Measurements from ENCODE around the gene PLN.

PLN gene

GRCh38 chr6:118548136-118548535, at the start of gene PLN:
TSS of gene PLN (plus strand) at chr6:118548296. CDS start at chr6:118558922, 10,626 bp downstream.
- DNase-seq (ENCODE audit: low read depth) = no peak
- TF ChIP-seq CTCF (IDR thresholded peaks at IDR 0.05; ENCODE audit: insufficient read depth, low read depth, low read length, missing control alignments) = no peak
- H3K4me3 ChIP-seq (ENCODE audit: low read length) = no peak within 1 kb of the TSS

- no peak for TF ChIP-seq CTCF (IDR thresholded peaks at IDR 0.05; ENCODE audit: insufficient read depth, low read depth, low read length, missing control alignments)
- DNase-seq (ENCODE audit: low read depth) = no peak
- H3K4me3 ChIP-seq (ENCODE audit: low read length) = no peak overlapping the region
These were observed 47.7 kb upstream of the PLN start for GRCh38 chr6:118500130-118501015.

GRCh38 chr6:118501099-118501498, 47.0 kb upstream of the PLN start:
- no peak for TF ChIP-seq CTCF (IDR thresholded peaks at IDR 0.05; ENCODE audit: insufficient read depth, low read depth, low read length, missing control alignments)
- H3K4me3 ChIP-seq (ENCODE audit: low read length) = no peak overlapping the region
- no peak for DNase-seq (ENCODE audit: low read depth)

GRCh38 chr6:118501765-118502164, 46.3 kb upstream of the PLN start:
- H3K4me3 ChIP-seq (ENCODE audit: low read length) = no peak overlapping the region
- no peak for DNase-seq (ENCODE audit: low read depth)
- no peak for TF ChIP-seq CTCF (IDR thresholded peaks at IDR 0.05; ENCODE audit: insufficient read depth, low read depth, low read length, missing control alignments)

- no peak for TF ChIP-seq CTCF (IDR thresholded peaks at IDR 0.05; ENCODE audit: insufficient read depth, low read depth, low read length, missing control alignments)
- no peak overlapping the region for H3K4me3 ChIP-seq (ENCODE audit: low read length)
- no peak for DNase-seq (ENCODE audit: low read depth)
These were observed 45.9 kb upstream of the PLN start for GRCh38 chr6:118502169-118502568.

GRCh38 chr6:118504611-118505010, 43.5 kb upstream of the PLN start:
- TF ChIP-seq CTCF (IDR thresholded peaks at IDR 0.05; ENCODE audit: insufficient read depth, low read depth, low read length, missing control alignments) = no peak
- no peak overlapping the region for H3K4me3 ChIP-seq (ENCODE audit: low read length)
- no peak for DNase-seq (ENCODE audit: low read depth)

GRCh38 chr6:118505656-118506055, 42.4 kb upstream of the PLN start:
- TF ChIP-seq CTCF (IDR thresholded peaks at IDR 0.05; ENCODE audit: insufficient read depth, low read depth, low read length, missing control alignments) = no peak
- H3K4me3 ChIP-seq (ENCODE audit: low read length) = no peak overlapping the region
- no peak for DNase-seq (ENCODE audit: low read depth)

All from epithelial cell of esophagus (primary cell).